OCI-M2 (cell line): ENCODE results near the gene CYSRT1.

Experiments
- DNase-seq: peaks from one replicate; lab custom pipeline; 2025; ENCODE audit not compliant: unreplicated experiment; lab: John Stamatoyannopoulos, UW

Gene CYSRT1

GRCh38 chr9:137189297-137190295, 35.4 kb upstream of the CYSRT1 start:
- no peak for DNase-seq

- no peak for DNase-seq
These were observed 34.6 kb upstream of the CYSRT1 start for GRCh38 chr9:137190315-137190856.

- no peak for DNase-seq
These were observed 33.7 kb upstream of the CYSRT1 start for GRCh38 chr9:137191245-137191644.

- DNase-seq, result no peak
These were observed 33.1 kb upstream of the CYSRT1 start for GRCh38 chr9:137191691-137192447.

- DNase-seq, result no peak
These were observed 32.6 kb upstream of the CYSRT1 start for GRCh38 chr9:137192448-137192780.

- no peak for DNase-seq
These were observed 32.1 kb upstream of the CYSRT1 start for GRCh38 chr9:137192859-137193258.

GRCh38 chr9:137193771-137194170, 31.2 kb upstream of the CYSRT1 start:
- no peak for DNase-seq

- DNase-seq, result no peak
These were observed 30.6 kb upstream of the CYSRT1 start for GRCh38 chr9:137194388-137194787.

- no peak for DNase-seq
These were observed 30.1 kb upstream of the CYSRT1 start for GRCh38 chr9:137194909-137195308.

- no peak for DNase-seq
These were observed 29.3 kb upstream of the CYSRT1 start for GRCh38 chr9:137195525-137196220.

GRCh38 chr9:137198051-137198901, 26.7 kb upstream of the CYSRT1 start:
- no peak for DNase-seq

GRCh38 chr9:137198902-137199283, 26.1 kb upstream of the CYSRT1 start:
- no peak for DNase-seq

- no peak for DNase-seq
These were observed 25.4 kb upstream of the CYSRT1 start for GRCh38 chr9:137199411-137200121.

- DNase-seq, result peak; percentile 93
These were observed 24.4 kb upstream of the CYSRT1 start, which contains the start of gene TPRN for GRCh38 chr9:137200311-137201204. TSS of gene TPRN (minus strand) at chr9:137200741. CDS start at chr9:137200711, 30 bp downstream.

- no peak for DNase-seq
These were observed 23.6 kb upstream of the CYSRT1 start for GRCh38 chr9:137201205-137201868.

- DNase-seq, result no peak
These were observed 22.0 kb upstream of the CYSRT1 start for GRCh38 chr9:137202966-137203365.

GRCh38 chr9:137204731-137205125, 20.2 kb upstream of the CYSRT1 start:
- no peak for DNase-seq
